ENCODE results near the gene SKIC8.

Gene SKIC8

DNA sequence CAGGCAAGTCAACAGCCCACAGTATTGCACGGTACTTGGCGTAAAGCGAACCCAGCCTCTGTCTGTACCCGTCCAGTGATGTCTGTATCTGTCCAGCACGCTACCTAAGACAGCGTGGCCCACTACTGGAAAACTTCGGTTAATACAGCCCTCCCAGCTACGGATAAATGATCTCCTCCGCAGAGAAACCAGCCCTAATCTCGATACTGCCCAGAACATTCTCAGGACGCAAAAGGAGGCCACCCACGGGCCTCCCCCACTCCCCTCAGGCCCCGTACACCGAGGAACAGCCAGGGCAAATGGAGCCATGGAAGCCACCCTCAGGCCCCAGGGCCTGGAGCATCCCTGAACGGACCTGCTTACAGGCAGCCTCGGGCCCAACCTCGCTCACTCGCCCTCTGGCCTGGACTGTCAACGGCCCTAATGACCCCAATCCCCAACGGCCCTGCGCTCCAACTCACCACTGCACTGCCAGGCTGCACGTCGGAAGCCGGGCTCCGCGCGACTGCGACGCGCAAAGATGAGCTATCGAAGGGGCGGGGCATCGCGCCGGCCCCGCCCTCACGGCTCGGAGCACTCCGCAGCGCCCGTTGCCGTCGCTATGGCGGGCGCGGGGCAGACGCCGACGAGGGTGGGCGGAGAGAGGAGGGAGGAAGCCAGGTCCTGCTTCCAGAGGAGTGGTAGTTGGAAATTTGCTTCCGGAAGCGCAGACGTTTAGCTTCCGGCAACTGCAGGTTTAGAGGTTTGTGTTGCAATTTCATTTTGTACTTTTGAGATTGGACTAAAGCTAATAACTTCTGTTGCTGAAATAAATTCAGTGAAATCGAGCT, at the start of gene SKIC8:
TSS of gene SKIC8 (minus strand) at position 509 of the 830 bp plus-strand sequence. CDS start 3,923 bp downstream, outside the sequence.
- peak; percentile 93 for DNase-seq

DNA sequence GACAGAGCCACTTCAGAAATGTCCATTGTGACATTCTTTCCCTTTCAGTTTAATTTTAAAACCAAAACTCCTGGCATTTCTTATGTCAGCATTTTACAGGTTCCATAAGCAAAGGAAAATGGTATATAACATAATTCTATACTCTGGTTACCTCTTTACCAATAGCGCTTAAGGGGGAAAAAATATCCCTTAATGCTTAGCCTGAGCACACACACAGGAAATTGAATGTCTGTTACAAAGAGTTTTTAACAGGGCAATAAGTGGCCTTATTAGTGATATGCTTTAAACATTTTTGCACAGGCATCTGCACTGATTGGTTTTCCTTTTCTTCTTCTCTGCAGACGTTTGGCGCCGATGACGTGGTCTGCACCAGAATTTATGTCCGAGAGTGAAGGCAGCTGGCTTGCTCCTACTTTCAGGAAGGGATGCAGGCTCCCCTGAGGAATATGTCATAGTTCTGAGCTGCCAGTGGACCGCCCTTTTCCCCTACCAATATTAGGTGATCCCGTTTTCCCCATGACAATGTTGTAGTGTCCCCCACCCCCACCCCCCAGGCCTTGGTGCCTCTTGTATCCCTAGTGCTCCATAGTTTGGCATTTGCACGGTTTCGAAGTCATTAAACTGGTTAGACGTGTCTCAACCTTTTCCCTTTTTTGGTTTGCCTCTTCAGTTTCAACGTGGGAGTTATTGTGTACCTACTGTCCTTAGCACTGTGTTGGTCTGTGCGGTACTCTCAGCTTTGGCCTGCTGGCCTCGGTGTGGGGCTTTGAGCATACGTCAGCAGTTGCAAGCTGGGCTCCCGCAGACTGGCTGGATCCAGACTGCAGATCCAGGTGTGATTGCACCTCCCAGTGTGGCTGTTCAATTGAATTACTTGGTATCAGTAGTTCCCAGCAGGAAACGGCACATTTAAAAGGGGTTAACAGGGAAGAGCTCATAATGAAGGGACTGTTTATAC, 48.5 kb upstream of the SKIC8 start:
- no peak for DNase-seq

DNA sequence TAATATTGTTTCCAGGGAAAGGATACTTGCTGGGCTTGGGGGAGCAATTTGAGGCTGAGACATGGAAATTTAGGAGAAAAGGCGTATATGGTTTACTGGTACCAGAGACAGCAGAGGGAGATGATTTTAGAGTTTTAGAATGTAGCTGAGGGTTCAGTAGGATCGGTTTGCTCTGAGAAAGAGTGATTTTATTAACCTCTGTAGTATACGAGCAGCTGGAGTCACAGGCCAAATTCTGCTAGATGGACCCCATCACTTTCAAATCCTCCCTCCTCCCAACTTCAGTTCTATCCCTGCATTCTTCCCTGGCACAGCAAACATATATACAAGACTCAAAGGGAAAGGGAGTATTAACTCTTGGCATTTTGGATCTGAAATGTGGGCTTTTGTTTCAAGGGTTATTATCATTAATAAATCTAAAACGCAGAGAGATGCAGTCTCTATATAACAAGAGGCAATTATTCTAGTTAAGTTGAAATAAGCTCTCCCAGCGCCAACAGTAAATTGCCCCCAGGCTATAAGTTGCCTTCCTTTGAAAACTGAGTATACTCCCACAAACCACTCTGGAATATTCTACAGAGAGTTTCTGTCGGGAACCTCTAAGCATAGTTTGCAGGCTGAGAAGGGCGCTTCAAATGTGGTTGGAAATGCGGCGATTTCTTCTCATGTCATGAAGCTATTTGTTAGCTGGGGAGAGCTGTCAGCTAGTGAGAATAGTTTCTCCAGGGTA, 46.2 kb upstream of the SKIC8 start:
- DNase-seq: no peak

DNA sequence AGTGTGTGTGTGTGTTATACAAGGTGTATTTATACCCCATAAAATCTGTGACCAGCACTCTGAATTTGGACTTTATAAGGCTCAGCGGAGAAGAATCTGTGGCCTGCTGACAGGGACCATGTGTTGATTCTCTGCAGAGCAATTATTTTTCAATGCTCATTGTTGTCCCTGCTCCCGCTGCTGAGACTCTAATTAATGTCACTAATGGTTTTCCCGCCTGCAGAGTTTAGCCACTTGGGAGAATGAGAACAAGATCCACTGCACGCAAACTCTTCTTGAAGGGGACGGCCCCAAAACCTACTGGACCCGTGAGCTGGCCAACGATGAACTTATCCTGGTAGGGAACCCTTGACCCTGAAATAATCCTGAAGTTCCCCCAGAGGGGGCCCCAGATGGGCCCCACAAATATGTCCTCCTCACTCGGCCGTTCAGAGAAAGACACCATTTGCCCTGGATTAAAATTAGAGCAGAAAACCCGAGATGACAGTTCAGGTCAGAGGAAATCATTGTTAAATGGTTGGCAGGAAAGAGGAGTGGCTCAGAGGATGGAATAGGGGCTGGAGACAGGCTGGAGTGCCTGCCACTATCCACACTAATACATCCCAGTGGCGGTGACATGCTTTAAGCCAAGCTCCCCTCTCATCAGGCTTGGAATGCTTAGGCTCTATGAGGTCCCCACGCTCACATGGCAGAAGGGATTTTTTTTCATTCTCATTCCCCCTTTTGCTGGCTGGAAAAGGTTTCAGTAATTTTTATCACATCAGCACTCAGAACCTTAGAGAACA, 44.1 kb upstream of the SKIC8 start:
- no peak for DNase-seq

DNA sequence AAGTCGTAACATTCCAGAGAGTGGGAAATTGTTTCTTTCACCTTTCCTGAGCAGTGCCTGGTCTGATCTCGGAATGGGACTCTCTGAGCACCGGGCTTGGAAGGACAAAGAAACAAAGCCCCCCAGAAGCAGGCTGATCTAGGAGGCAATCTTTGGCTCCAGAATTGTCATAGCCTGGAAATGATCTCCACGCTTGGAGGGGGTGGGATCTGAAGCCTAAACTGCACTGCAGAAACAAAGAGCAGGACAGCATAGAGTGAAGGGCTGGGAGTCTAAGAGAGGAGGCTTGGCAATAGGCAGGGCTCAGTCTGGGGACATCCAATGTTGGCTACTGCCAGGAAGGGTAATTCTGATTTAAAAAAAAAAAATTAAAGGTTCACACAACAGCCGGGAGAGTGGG, 42.6 kb upstream of the SKIC8 start:
- DNase-seq: no peak

DNA sequence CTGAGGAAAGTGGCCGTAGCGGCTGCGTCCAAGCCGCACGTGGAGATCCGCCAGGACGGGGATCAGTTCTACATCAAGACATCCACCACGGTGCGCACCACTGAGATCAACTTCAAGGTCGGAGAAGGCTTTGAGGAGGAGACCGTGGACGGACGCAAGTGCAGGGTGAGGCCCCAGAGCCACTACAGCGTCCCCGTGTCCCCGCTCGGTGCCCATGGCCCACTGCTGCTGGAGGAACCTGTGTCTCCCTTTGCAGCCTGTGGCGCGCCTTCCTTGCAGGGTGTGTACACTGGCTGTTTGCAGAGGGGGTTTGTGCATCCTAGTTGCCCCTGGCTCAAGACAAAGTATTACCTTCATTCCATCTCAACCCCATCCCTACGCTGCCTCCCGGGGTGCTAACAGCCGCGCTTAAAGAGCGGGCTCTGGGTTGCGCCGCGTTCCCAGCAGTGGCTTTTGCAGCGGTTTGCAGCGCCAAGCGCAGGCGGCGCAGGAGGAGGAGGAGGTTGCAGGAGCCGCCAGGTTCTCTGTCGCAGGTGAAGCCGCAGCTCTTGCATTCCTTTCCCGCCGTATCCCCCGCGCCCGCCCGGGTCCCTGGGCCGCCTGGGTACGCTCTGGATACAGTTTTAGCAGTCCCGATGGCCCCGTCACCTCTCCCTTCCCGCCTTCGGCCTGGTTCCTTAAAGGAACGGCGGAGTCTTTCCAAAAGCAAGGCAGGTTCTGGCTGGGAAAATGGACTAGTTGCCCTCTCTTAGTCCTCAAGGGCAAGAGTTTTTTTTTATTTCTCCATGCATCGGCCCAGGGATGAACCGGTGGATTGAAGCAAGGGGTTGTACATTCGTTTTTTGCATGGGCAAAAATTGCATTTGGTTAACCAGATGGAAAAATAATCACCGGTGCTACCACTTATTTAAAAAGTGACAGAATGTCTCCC, 41.9 kb upstream of the SKIC8 start:
- no peak for DNase-seq

DNA sequence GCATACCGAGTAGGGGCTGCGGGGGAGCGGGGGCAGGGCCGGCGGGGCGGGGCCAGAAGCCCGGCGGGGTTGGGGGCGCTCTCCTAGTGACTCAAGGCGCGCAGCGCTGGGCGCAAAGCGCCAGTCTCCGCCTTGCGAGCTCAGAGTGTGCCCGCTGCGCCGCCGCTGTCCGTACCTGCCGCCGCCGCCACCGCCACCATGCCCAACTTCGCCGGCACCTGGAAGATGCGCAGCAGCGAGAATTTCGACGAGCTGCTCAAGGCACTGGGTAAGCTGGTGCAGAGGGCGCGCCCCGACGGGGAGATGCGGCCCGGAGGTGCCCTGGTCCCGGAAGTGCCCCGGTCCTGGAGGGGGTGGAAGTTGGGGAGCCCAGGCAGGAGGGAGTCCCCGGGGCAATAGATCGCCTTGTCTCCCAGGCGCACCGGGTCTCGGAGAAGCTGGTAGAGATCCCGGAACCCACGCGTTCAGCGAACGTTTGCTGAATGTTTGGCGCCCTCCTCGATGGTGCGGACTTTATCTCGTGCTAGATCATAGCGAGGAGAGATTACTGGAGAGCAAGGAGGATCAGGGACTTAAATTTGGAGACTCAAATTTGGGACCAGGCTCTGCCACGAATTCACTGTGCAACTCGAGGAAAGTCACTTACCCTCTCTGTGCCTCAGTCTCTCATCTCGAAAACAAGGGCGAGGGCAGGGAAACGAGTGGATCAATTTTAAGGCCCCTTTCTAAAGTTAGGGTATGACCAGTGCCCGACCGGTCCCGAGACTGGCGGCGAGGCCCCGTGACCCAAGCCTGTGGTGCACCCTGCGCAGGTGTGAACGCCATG, 41.0 kb upstream of the SKIC8 start, which contains the start of gene CRABP1:
TSS of gene CRABP1 (plus strand) at position 123 of the 826 bp plus-strand sequence. CDS start at position 199, 76 bp downstream.
- no peak for DNase-seq

DNA sequence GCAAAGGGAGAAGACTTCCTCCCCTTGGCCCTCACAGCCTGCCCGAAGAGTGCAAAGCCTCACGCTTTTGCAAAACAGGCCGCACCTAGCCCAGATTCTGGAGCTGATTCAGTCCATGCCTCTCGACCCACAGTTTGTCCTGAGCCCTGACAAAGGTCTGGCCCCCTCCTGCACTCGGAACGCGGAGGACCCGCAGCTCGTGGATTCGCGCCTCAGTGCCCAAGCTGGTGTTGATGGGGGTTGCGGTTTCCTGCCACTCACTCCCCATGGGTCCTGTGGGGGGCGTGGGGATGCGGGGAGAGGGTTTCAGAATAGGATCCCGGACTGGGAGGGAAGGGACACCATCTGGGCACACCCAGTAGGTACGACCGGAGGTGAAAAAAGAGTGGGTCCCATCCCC, 40.1 kb upstream of the SKIC8 start:
- no peak for DNase-seq

DNA sequence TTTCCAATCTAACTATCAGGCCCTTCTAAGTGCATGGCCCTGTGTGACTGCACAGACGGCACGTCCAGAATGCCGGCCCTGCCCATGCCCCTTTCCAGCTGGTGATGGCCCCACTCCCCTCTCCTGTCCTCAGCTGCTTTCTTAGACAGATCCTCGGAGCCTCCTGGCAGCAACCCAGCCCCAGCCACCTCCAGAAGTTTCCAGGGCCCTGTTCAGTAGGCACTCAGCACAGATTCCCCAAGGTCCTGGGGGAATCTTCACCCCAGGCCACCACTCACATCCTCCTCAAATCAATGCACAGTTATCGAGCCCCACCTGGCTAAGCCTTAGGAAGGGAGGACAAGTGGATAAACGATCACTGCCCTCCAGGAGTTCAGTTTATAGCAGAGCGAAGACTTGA, 39.4 kb upstream of the SKIC8 start:
- no peak for DNase-seq

DNA sequence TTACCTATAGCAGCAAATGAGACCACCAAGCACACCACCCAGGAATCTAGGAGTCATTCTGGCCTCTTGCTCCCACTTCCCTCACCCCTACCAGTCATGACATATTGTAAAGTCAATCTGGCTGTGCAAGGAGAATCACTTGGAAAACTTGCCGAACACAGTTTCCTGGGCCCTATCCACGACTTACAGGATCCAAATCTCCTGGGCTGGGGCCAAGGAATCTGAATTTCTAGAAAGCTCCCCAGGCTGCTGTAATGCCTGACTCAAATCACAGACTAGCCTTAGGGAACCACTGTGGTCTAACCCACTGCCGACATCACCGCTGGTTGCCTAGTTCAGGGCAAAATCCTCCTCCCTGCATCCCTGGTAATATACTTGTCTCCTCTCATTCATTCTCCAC, 36.6 kb upstream of the SKIC8 start:
- DNase-seq: no peak

DNA sequence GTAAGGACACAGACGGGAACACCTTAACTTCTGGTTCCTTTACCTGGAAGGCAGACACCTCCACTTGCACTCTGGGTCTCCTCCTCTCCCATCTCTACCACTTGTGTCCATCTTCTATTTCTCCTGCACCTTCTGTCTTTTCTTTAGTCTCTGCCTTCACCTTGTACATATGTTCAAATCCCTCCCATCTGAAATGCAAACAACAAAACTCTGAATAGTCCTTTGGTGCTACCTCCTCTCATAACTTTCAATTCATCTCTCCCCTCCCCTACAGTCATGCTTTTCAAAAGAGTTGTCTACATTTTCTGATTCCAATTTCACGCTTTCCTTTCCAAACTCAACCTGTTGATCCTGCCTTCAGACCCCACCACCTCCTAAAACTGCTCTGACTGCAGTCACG, 35.4 kb upstream of the SKIC8 start:
- DNase-seq: no peak

DNA sequence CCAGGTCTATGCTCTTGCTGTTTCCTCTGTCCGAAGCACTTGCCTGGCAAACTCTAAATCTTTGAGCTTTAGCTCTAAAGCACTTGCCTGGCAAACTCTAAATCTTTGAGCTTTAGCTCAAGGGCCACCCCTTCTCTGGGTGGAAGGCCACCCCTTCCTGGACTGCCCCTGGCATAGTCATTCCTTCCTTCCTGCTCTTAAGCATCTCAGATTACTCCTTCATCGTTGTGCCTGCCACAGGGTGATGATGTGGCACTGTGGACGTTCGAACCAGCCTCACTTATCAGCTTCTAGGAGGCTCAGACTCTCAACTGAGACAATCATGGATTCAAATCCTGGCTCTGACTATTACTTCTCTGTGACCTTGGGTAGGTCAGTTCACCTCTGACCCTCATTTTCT, 30.2 kb upstream of the SKIC8 start:
- no peak for DNase-seq

DNA sequence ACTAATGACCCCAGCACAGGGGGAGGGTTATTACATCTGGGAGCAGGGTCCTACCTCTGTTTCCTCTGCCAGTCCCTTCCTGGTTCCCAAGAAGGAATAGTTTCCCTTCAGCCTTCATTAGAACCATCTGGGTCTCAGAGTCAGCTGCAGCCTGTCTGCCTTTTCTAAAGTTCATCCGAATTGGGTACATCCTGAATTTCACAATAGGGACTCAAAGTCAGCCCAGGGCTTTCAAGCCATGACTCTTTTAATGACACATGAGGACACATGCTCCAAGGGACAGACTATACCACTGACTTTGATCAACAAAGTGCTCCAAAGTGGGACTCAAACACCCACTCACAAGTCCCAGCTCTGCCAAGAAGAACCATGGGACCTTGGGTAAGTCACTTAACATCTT, 28.1 kb upstream of the SKIC8 start:
- no peak for DNase-seq

DNA sequence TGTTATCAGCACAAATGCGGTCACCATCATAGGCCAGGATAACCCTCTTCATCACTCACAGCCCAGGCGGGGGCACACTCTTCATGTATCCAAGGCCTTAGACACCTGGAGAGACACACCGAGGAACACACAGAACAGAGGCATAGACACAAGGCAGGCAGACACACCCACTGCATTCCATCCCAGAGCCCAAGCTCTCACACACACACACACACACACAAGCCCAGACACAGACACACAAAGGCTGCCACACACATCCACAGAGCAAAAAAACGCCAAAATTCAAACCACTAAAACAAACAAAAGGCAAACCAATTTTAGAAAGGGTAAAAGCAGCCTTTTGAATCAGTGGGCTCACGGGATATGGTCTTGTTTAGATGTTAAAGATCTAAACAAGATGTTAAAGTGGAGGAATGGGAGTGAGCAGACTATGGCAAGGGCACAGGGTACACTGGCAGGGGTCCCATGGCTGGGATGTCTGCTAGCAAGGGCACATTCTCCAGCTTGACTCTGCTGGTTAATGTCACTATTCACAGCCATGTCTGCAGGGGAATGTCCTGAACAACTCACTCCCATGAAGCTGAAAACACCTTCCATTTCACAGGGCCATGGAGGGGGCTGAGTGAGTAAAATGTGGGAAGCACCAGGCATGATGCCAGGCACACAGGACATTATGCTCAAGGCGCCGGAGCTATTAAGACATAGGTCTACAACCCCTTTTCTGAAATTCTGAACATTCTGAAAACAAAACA, 25.9 kb upstream of the SKIC8 start:
- no peak for DNase-seq

DNA sequence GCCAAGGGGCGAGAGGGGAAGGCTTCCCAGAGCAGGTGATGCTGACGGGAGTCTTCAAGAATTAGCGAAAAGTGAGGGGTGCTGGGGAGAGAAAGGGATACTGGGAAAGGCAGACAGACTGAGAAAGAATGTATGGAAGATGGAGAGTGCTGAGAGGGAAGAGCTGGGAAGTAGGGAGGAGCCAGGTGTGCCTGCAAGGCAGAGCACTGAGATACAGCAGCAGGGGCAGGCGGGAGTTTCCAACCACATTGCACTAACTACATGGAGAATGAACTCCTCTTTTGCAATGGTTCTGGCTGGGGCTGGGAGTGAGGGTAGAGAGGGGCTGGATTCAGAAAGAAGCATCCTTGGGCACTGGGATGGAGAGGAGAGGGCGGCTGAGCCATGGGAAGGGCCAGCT, 24.7 kb upstream of the SKIC8 start:
- no peak for DNase-seq

DNA sequence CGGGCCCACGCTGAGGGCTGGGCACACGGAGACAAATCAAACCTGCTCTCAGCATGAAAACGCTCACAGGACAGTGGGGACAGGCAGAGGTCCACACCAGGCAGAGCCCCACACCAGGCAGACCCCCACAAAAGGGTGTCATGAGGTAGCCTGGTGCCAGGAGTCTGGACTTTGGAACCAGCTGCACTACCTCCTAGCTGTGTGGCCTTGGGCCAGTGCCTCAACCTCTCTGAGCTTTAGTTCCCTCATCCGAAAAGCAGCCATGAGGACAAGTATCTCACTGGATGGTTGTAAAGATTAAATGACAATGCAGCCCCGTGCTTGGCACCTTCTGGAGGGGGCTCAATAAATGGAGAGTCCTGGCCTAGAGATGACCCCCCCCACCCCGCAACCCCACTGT, 24.3 kb upstream of the SKIC8 start:
- no peak for DNase-seq

DNA sequence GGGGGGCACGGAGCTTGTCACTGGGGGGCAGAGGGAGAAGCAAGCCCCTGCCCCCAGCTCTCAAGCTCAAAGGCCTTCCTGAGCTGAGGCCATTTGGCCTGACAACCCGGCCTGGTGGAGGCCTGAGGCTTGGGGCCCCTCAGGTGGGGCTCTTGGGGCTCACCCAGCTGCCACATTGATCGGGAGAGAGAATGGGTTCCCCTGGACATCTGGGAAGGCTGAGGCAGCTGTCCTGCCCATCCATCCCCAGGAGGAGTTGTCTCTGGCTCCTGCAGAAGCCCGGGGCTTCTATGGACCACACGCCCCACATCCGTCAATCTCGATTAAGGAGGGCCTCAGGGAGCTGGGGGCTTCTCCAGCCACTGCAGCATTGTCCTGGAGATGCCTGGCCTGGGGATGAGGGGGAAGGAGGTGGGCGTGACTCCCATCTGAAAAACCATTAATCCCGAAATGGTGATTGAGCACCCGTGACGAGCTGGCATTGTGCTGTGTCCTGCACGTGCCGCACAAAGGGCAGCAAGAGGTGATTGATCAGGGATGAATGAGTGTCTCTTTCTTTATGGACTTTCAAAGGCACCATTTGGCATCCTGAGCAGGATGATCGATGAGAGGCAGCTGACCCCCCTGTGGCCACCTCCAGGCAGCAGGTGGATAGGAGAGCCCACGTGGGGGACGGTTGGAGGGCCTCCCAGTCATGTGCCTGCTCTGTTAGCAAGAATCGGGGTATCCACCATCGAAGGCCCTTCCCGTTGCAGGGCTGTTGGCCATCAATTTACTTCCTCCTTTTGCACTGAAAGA, 23.5 kb upstream of the SKIC8 start:
- DNase-seq: no peak

DNA sequence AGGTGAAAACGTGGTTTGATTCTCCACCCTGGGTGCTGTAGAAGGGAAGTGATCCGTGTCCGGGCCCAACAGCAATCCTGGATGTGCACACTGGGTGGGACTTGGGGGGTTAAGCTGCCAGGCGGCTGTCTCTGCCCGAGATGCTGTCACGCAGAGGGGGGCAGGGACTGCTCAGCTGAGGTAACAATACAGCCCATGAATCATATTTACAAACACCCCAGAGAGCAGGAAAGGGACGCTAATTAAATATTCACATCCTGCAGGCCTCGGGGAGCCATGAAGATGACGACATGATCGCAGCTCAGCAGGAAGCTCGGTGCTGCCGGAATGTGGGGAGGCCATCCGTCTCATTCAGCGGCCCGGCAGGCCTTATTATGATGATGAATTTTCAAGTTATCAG, 22.8 kb upstream of the SKIC8 start:
- no peak for DNase-seq

DNA sequence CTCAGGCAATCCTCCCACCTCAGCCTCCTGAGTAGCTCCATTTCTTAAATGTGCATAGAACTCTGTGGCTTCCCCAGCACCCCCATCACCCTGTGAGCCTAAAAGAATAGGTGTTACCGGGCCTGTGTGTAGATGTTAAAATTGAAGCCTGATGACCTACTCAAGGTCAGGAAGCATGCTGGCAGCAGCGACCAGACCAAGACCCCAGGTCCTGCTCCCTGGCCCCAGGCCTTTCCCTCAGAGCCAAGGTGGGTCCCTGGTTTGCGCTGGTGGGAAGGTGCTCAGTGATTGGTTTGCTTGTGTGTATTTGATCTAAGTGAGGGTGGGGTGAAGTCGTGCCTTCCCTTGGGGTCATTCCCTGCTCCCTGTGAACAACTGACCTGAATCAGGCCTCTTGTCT, 22.4 kb upstream of the SKIC8 start:
- DNase-seq: no peak

All from CD4-positive, alpha-beta T cell treated with Interleukin-6 for 4 hours (primary cell).